Retinal pigment epithelial cell (primary cell): ENCODE measurements around the gene C7orf57.
"Not testable (repeated sequence)": the region's sequence is repeated elsewhere in the genome, so short reads cannot be mapped to it uniquely, and the experiment has no call there.

Source experiments
- DNase-seq: peaks from one replicate; pipeline ENCODE4 v3.0.0-alpha.2; 2010; ENCODE audit warnings: low read depth
- H3K4me3 ChIP-seq: 2 replicates; pipeline ENCODE4 v1.5.1; 2011; ENCODE audit warnings: mild to moderate bottlenecking, low read length, control low read depth, moderate library complexity
- TF ChIP-seq, protein P1 (sequence below): conservative IDR thresholded peaks from 2 replicates; pipeline ENCODE4 v1.5.1; 2011; ENCODE audit warnings: low read depth, low read length, control low read depth, inconsistent platforms

C7orf57 gene

DNA sequence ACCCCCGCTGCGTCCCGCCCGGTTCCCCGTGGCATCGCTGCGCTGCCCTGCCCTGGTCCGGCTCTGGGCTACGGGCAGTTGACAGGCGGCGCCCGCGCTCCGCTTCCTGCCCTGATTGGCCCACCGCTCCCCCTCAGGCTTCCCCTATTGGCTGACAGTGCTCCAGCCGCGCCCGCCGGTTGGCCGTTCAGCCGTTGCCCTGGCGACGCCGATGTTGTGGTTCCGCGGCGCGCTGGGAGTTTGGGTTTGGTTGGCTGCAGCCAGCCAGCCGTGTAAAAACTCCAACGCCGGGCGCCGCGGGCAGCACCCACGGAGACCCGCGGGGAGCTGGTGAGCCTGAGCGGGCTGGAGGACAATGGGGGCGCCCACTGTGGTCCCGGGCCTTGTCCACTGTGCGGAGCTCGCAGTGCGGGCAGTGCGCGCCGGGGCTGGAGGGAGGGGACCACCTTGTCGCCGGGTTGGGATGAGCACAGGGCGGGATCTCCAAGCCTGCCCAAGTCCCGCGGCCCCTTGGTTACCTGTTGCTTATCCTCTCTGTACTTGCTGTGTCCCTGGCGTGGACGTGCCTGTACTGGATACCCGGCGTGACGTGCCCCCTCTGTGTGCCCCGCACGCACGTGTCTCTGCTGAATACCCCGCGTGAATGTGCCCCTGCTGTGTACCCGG is at the start of gene C7orf57:
TSS of gene C7orf57 (plus strand) at position 243 of the 666 bp plus-strand sequence. CDS start 766 bp downstream, outside the sequence.
- TF ChIP-seq, protein P1, sequence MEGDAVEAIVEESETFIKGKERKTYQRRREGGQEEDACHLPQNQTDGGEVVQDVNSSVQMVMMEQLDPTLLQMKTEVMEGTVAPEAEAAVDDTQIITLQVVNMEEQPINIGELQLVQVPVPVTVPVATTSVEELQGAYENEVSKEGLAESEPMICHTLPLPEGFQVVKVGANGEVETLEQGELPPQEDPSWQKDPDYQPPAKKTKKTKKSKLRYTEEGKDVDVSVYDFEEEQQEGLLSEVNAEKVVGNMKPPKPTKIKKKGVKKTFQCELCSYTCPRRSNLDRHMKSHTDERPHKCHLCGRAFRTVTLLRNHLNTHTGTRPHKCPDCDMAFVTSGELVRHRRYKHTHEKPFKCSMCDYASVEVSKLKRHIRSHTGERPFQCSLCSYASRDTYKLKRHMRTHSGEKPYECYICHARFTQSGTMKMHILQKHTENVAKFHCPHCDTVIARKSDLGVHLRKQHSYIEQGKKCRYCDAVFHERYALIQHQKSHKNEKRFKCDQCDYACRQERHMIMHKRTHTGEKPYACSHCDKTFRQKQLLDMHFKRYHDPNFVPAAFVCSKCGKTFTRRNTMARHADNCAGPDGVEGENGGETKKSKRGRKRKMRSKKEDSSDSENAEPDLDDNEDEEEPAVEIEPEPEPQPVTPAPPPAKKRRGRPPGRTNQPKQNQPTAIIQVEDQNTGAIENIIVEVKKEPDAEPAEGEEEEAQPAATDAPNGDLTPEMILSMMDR, result peak; percentile 11
- peak within 1 kb of the TSS; percentile 65 for H3K4me3 ChIP-seq
- DNase-seq, result peak; percentile 44

DNA sequence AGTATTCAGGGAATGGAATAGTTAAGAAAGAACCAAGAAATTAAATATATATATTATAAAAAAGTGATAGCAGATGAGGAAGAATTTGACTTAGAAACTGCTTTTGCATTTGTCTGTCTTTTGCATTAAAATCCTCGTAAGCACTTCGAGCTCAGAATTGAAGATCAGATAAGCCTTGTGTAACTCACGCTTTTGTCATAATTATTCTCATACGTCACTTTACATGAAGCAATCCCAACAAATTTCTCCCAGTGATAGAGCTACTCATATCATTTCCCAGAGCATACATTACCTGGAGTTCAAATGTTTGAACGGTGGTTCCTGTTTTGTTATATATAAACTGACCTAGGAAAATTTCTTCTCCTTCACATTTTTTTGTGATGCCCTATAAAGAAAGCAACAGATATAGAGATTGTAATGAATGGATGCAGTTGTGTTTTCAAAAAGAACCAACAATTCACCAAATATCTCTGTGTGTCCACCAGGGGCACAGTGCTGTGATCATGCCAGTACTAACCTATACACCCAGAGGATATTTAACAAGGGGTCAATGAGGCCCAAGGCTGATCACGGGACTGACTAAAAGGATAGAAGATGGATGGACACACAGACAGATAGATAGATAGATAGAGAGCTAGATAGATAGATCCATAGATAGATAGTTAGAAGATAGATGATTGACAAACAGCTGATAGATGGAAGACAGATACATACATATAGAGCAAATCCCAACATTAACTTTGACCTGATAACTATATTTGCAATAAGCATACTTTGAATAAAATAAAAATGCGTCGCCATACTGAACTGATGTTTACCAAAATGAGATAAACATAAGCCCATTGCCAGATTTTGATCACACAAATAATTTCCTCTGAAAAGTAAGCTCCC is 46.6 kb upstream of the C7orf57 start:
- no peak for DNase-seq
- no peak overlapping the region for H3K4me3 ChIP-seq
- TF ChIP-seq, protein P1, result peak; percentile 55

DNA sequence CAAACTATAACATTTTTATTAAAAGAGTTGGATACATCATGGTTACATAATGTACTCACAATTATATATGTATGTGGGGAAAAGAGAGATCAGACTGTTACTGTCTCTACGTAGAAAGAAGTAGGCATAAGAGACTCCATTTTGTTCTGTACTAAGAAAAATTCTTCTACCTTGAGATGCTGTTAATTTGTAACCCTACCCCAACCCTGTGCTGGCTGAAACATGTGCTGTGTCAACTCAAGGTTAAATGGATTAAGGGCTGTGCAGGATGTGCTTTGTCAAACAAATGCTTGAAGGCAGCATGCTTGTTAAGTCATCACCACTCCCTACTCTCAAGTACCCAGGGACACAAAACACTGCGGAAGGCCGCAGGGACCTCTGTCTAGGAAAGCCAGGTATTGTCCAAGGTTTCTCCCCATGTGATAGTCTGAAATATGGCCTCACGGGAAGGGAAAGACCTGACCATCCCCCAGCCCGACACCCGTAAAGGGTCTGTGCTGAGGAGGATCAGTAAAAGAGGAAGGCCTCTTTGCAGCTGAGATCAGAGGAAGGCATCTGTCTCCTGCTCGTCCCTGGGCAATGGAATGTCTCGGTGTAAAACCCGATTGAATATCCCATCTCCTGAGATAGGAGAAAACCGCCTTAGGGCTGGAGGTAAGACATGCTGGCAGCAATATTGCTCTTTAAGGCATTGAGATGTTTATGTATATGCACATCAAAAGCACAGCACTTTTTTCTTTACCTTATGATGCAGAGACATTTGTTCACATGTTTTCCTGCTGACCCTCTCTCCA is 45.5 kb upstream of the C7orf57 start:
- H3K4me3 ChIP-seq, result not testable (repeated sequence)
- DNase-seq, result peak; percentile 12

DNA sequence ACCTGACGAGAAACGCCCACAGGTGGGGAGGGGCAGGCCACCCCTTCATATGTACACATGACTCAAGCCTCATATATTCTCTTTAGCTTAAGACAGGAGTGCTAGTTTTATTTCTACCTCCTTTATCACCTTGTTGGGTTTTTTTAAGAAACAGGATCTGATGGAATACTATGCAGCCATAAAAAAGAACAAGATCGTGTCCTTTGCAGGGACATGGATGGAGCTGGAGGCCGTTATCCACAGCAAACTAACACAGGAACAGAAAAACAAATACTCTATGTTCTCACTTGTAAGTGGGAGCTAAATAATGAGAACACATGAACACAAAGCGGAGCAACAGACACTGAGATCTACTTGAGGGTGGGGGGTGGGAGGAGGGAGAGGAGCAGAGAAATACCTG is 44.8 kb upstream of the C7orf57 start:
- TF ChIP-seq, protein P1, result no peak
- H3K4me3 ChIP-seq, result no peak overlapping the region
- DNase-seq, result no peak

DNA sequence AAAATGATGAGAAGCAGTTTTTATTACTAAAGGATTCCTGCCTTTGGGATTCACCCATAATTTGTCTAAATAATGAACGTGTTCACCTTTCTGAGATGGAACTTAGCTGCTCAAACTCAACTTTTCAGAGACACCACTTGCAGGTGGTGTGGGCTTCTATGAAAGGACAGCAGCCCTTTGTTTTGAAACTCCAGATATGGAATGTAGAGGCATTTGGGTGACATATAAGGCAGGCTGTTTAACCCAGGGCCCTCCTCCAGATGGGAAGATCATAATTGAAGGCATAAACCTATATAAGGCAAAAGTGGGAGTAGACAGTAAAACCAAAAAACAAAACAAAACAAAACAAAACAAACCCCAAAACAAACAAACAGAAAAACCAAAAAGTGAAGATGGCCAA is 44.1 kb upstream of the C7orf57 start:
- no peak overlapping the region for H3K4me3 ChIP-seq
- TF ChIP-seq, protein P1, result no peak
- no peak for DNase-seq

DNA sequence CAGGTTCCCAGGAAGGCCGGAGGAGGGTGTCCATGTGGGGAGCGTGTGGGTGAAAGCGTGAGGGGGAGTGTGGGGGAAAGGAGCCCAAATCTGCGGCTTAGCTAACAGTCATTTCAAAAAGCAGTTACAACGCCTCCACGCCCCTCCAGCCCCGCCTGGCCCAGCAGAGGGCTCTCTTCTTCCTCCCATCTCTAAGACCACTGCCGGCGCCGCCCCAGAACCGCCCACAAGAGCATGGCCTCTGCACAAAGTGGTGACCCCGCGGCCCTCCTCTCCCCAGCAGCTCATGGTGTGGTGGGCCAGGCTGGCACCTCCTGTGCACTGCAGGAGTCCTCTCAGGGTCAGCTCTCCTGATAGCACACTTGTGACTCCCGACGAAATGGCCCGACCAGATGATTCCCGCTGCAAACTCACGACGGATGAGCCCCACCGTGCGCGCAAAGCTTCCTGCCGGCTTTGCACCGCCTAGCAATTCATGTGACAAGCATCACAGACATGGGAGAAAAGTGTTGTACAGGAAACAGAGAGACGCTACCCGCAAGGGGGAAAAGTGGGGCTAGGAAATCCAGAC is 43.5 kb upstream of the C7orf57 start:
- peak; percentile 30 for DNase-seq
- peak overlapping the region; percentile 62 for H3K4me3 ChIP-seq
- TF ChIP-seq, protein P1, result peak; percentile 80

DNA sequence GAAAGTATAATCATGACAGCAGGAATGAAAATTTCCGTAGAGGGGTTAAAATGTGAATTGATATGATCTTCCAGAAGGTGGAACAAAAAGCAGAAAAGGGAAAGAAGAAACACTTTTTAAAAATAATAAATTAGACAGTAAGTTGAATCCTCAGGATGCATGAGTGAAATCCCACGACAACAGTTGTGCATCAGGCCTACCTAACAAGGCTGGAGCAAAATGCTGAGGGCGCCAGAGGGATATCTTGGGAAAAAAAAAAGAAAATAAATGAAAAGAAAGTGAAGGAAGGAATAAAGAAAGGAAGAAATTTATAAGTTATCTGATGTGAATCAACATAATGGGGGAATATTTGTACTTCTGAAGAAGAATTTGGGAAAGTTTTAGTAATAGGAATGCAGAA is 42.9 kb upstream of the C7orf57 start:
- TF ChIP-seq, protein P1, result peak; percentile 19
- no peak for DNase-seq
- peak overlapping the region; percentile 62 for H3K4me3 ChIP-seq
